Activated T-helper 1 cell treated with anti-CD3 and anti-CD28 coated beads, Interleukin-12 subunit alpha, Interleukin-12 subunit beta, Interleukin-2, Interleukin-4 antibody, amounts not matched to agents 30 ng/mL and 10 ng/mL and 1 ng/mL, durations not matched to agents 14 hours and 24 hours and 36 hours (primary cell): ENCODE measurements around the gene SF3B3. TPM values are rescaled to one million over a fixed set of nuclear protein-coding genes. Genes with fewer than 3 reads are reported as not detected.

Experiments
- DNase-seq: peaks from one replicate; pipeline ENCODE4 v3.0.0; 2021; ENCODE audit warnings: low spot score
- H3K27ac Mint-ChIP-seq: one replicate; pipeline ENCODE4 v1.8.0; 2021; ENCODE audit warnings: mild to moderate bottlenecking, mixed read lengths
- H3K27me3 Mint-ChIP-seq: one replicate; pipeline ENCODE4 v1.8.0; 2022; ENCODE audit warnings: mild to moderate bottlenecking, moderate library complexity, mixed read lengths; ENCODE audit not compliant: insufficient read depth
- H3K36me3 Mint-ChIP-seq: one replicate; pipeline ENCODE4 v1.8.0; 2021; ENCODE audit warnings: low read depth, mixed read lengths
- H3K4me1 Mint-ChIP-seq: one replicate; pipeline ENCODE4 v1.8.0; 2021; ENCODE audit warnings: low read depth, mixed read lengths
- H3K4me3 Mint-ChIP-seq: one replicate; pipeline ENCODE4 v1.8.0; 2021; ENCODE audit warnings: mild to moderate bottlenecking, moderate library complexity, mixed read lengths
- H3K9me3 Mint-ChIP-seq: one replicate; pipeline ENCODE4 v1.8.0; 2021; ENCODE audit warnings: mixed read lengths
- intact Hi-C: fragments of 100-400 bp; cut with micrococcal nuclease; formaldehyde crosslinking; loops from one replicate; pipeline ENCODE4 v1.15.1; 2024
- total RNA-seq: library from RNA; stranded (reverse); gene quantifications from 2 replicates; pipeline ENCODE4 v1.2.3, GENCODE V29; 2022

SF3B3 gene
- total RNA-seq, 1 donor from 2014 or later = 532 TPM

- no peak for DNase-seq
- H3K9me3 Mint-ChIP-seq = no peaks in the 10 kb centered on the region
- H3K4me3 Mint-ChIP-seq = no peak overlapping the region
- no peaks in the 10 kb centered on the region for H3K27me3 Mint-ChIP-seq
- intact Hi-C loops = no loop called here
- H3K4me1 Mint-ChIP-seq = peaks cover 22% of the 10 kb centered on the region
- H3K36me3 Mint-ChIP-seq = peaks cover 68% of the 10 kb centered on the region
- no peak overlapping the region for H3K27ac Mint-ChIP-seq
Observed at GRCh38 chr16:70552675-70553074, 29.1 kb downstream of the SF3B3 start.

GRCh38 chr16:70553645-70554044 is 30.0 kb downstream of the SF3B3 start:
- peaks cover 14% of the 10 kb centered on the region for H3K4me1 Mint-ChIP-seq
- no peak overlapping the region for H3K4me3 Mint-ChIP-seq
- intact Hi-C loops = no loop called here
- H3K9me3 Mint-ChIP-seq = no peaks in the 10 kb centered on the region
- peaks cover 64% of the 10 kb centered on the region for H3K36me3 Mint-ChIP-seq
- no peaks in the 10 kb centered on the region for H3K27me3 Mint-ChIP-seq
- H3K27ac Mint-ChIP-seq = no peak overlapping the region
- no peak for DNase-seq

GRCh38 chr16:70556063-70556462 is 32.4 kb downstream of the SF3B3 start:
- H3K27me3 Mint-ChIP-seq = no peaks in the 10 kb centered on the region
- H3K4me3 Mint-ChIP-seq = no peak overlapping the region
- no peak overlapping the region for H3K27ac Mint-ChIP-seq
- H3K36me3 Mint-ChIP-seq = peaks cover 54% of the 10 kb centered on the region
- no peak for DNase-seq
- intact Hi-C loops = loop anchor here (2.0 kb wide), 1 partner anchor 27 kb away; no protein-coding TSS in a partner anchor
- H3K4me1 Mint-ChIP-seq = no peaks in the 10 kb centered on the region
- no peaks in the 10 kb centered on the region for H3K9me3 Mint-ChIP-seq

GRCh38 chr16:70561623-70562022 is 38.0 kb downstream of the SF3B3 start:
- Mint-ChIP-seq H3K9me3 (no peaks in the 10 kb centered on the region), H3K36me3 (peaks cover 67% of the 10 kb centered on the region), H3K4me1 (no peaks in the 10 kb centered on the region), H3K27ac (no peak overlapping the region), H3K27me3 (no peaks in the 10 kb centered on the region), H3K4me3 (no peak overlapping the region)
- intact Hi-C loops = no loop called here
- no peak for DNase-seq

GRCh38 chr16:70563636-70564035 is 40.0 kb downstream of the SF3B3 start:
- no peak for DNase-seq
- Mint-ChIP-seq H3K27me3 (no peaks in the 10 kb centered on the region), H3K4me3 (no peak overlapping the region), H3K9me3 (no peaks in the 10 kb centered on the region), H3K4me1 (no peaks in the 10 kb centered on the region), H3K36me3 (peaks cover 63% of the 10 kb centered on the region), H3K27ac (no peak overlapping the region)
- intact Hi-C loops = no loop called here

GRCh38 chr16:70565053-70565452 is 41.4 kb downstream of the SF3B3 start:
- Mint-ChIP-seq H3K36me3 (peaks cover 75% of the 10 kb centered on the region), H3K27me3 (no peaks in the 10 kb centered on the region), H3K4me1 (no peaks in the 10 kb centered on the region), H3K4me3 (no peak overlapping the region), H3K9me3 (no peaks in the 10 kb centered on the region), H3K27ac (no peak overlapping the region)
- no peak for DNase-seq
- intact Hi-C loops = no loop called here

GRCh38 chr16:70568601-70569237 is 45.1 kb downstream of the SF3B3 start:
- Mint-ChIP-seq H3K4me1 (peaks cover 18% of the 10 kb centered on the region), H3K27me3 (no peaks in the 10 kb centered on the region), H3K4me3 (no peak overlapping the region), H3K27ac (peak overlapping the region; percentile 1), H3K36me3 (peaks cover 74% of the 10 kb centered on the region), H3K9me3 (no peaks in the 10 kb centered on the region)
- intact Hi-C loops = no loop called here
- DNase-seq = no peak

GRCh38 chr16:70569752-70570151 is 46.1 kb downstream of the SF3B3 start:
- H3K36me3 Mint-ChIP-seq = peaks cover 70% of the 10 kb centered on the region
- no peak overlapping the region for H3K4me3 Mint-ChIP-seq
- DNase-seq = no peak
- H3K27me3 Mint-ChIP-seq = no peaks in the 10 kb centered on the region
- intact Hi-C loops = loop anchor here (5.0 kb wide), 1 partner anchor 32 kb away; no protein-coding TSS in a partner anchor
- no peaks in the 10 kb centered on the region for H3K9me3 Mint-ChIP-seq
- peaks cover 19% of the 10 kb centered on the region for H3K4me1 Mint-ChIP-seq
- no peak overlapping the region for H3K27ac Mint-ChIP-seq

GRCh38 chr16:70570967-70571570 is 47.5 kb downstream of the SF3B3 start:
- DNase-seq = no peak
- peaks cover 19% of the 10 kb centered on the region for H3K4me1 Mint-ChIP-seq
- no peaks in the 10 kb centered on the region for H3K9me3 Mint-ChIP-seq
- H3K27ac Mint-ChIP-seq = peak overlapping the region; percentile 26
- no peak overlapping the region for H3K4me3 Mint-ChIP-seq
- no peaks in the 10 kb centered on the region for H3K27me3 Mint-ChIP-seq
- H3K36me3 Mint-ChIP-seq = peaks cover 62% of the 10 kb centered on the region
- intact Hi-C loops = loop anchor here (5.0 kb wide), 1 partner anchor 34 kb away; no protein-coding TSS in a partner anchor

- intact Hi-C loops = loop anchor here (5.0 kb wide), 1 partner anchor 34 kb away; no protein-coding TSS in a partner anchor
- Mint-ChIP-seq H3K9me3 (no peaks in the 10 kb centered on the region), H3K27ac (peak overlapping the region; percentile 61), H3K27me3 (no peaks in the 10 kb centered on the region), H3K36me3 (peaks cover 59% of the 10 kb centered on the region), H3K4me3 (no peak overlapping the region), H3K4me1 (peaks cover 19% of the 10 kb centered on the region)
- DNase-seq = no peak
Observed at GRCh38 chr16:70571623-70572022, 48.0 kb downstream of the SF3B3 start.

GRCh38 chr16:70572050-70572925 is 48.7 kb downstream of the SF3B3 start:
- no peaks in the 10 kb centered on the region for H3K9me3 Mint-ChIP-seq
- no peak for DNase-seq
- no peaks in the 10 kb centered on the region for H3K27me3 Mint-ChIP-seq
- intact Hi-C loops = loop anchor here (5.0 kb wide), 1 partner anchor 35 kb away; no protein-coding TSS in a partner anchor
- H3K4me1 Mint-ChIP-seq = peaks cover 19% of the 10 kb centered on the region
- H3K4me3 Mint-ChIP-seq = no peak overlapping the region
- peaks cover 54% of the 10 kb centered on the region for H3K36me3 Mint-ChIP-seq
- peak overlapping the region; percentile 61 for H3K27ac Mint-ChIP-seq

GRCh38 chr16:70572926-70573270 is 49.3 kb downstream of the SF3B3 start:
- intact Hi-C loops = loop anchor here (5.0 kb wide), 1 partner anchor 36 kb away; no protein-coding TSS in a partner anchor
- Mint-ChIP-seq H3K4me1 (peaks cover 19% of the 10 kb centered on the region), H3K4me3 (no peak overlapping the region), H3K27me3 (no peaks in the 10 kb centered on the region), H3K36me3 (peaks cover 53% of the 10 kb centered on the region), H3K27ac (no peak overlapping the region), H3K9me3 (no peaks in the 10 kb centered on the region)
- no peak for DNase-seq
